Glutamatergic neuron (in vitro differentiated cells): ENCODE measurements around the gene GSTA4. TPM values are rescaled to one million over a fixed set of nuclear protein-coding genes. Genes with fewer than 3 reads are reported as not detected.
"Not testable (repeated sequence)": the region's sequence is repeated elsewhere in the genome, so short reads cannot be mapped to it uniquely, and the experiment has no call there.

Source experiments
- DNase-seq: peaks from one replicate; pipeline ENCODE4 v3.0.0; 2022
- H3K27ac Mint-ChIP-seq: one replicate; pipeline ENCODE4 v1.8.0; 2020; ENCODE audit warnings: mild to moderate bottlenecking, mixed read lengths, inconsistent platforms; ENCODE audit not compliant: unreplicated experiment
- H3K27me3 Mint-ChIP-seq: one replicate; pipeline ENCODE4 v1.8.0; 2020; ENCODE audit warnings: mild to moderate bottlenecking, moderate library complexity, mixed read lengths, inconsistent platforms; ENCODE audit not compliant: unreplicated experiment
- H3K36me3 Mint-ChIP-seq: one replicate; pipeline ENCODE4 v1.8.0; 2020; ENCODE audit warnings: mild to moderate bottlenecking, mixed read lengths, inconsistent platforms; ENCODE audit not compliant: unreplicated experiment
- H3K4me1 Mint-ChIP-seq: one replicate; pipeline ENCODE4 v1.8.0; 2020; ENCODE audit warnings: mild to moderate bottlenecking, low read depth, mixed read lengths, inconsistent platforms; ENCODE audit not compliant: unreplicated experiment
- H3K4me3 Mint-ChIP-seq: one replicate; pipeline ENCODE4 v1.8.0; 2020; ENCODE audit warnings: mild to moderate bottlenecking, mixed read lengths, inconsistent platforms; ENCODE audit not compliant: unreplicated experiment
- H3K9me3 Mint-ChIP-seq: one replicate; pipeline ENCODE4 v1.8.0; 2020; ENCODE audit warnings: mild to moderate bottlenecking, moderate library complexity, mixed read lengths, inconsistent platforms; ENCODE audit not compliant: unreplicated experiment
- CTCF ChIP-seq: fragments of 200-600 bp; sonication (generic); IDR thresholded peaks from one replicate; pipeline ENCODE4 v1.5.0; 2021; ENCODE audit not compliant: partially characterized antibody, unreplicated experiment
- total RNA-seq: library from RNA; stranded (reverse); fragmentation: NEBNext Ultra II Directional; extraction: Animal tissue kit (Norgen Biotek cat#: 25700); gene quantifications from one replicate; pipeline ENCODE4 v1.2.1, GENCODE V29; 2021; ENCODE audit not compliant: unreplicated experiment

The GSTA4 gene
- total RNA-seq, 1 donor from 2014 or later = 81.1 TPM

- H3K36me3 Mint-ChIP-seq = no peaks in the 10 kb centered on the region
- no peak overlapping the region for H3K27ac Mint-ChIP-seq
- TF ChIP-seq CTCF = no peak
- H3K4me3 Mint-ChIP-seq = no peak overlapping the region
- no peaks in the 10 kb centered on the region for H3K4me1 Mint-ChIP-seq
- peaks cover 2% of the 10 kb centered on the region for H3K27me3 Mint-ChIP-seq
- peaks cover 7% of the 10 kb centered on the region for H3K9me3 Mint-ChIP-seq
- DNase-seq = no peak
Observed at GRCh38 chr6:52962701-52963100, 32.4 kb downstream of the GSTA4 start.

- not testable (repeated sequence) for H3K36me3 Mint-ChIP-seq, DNase-seq, H3K27ac Mint-ChIP-seq, H3K27me3 Mint-ChIP-seq, H3K9me3 Mint-ChIP-seq, H3K4me3 Mint-ChIP-seq, H3K4me1 Mint-ChIP-seq
Observed at GRCh38 chr6:52961022-52961421, 34.1 kb downstream of the GSTA4 start.

DNA sequence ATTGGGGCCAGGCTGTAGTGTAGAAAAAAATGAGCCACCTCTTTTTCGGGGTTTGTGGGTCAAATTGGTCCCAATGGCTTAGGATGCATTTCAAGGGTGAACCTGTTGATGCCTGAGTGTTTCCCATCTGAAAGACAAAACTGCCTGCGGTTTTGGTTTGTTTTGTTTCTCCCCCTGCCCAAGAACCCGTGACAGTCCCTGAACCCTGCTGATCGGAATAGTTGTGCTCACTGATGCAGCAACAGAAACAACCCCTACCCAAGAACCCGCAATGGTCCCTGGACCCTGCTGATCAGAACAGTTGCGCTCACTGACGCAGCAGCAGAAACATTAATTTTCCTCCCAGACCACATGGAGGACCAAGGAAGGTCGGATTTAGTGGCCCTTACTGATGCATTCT, 34.9 kb downstream of the GSTA4 start:
- not testable (repeated sequence) for H3K27ac Mint-ChIP-seq, H3K4me1 Mint-ChIP-seq, H3K4me3 Mint-ChIP-seq, H3K36me3 Mint-ChIP-seq, H3K27me3 Mint-ChIP-seq, H3K9me3 Mint-ChIP-seq, DNase-seq

DNA sequence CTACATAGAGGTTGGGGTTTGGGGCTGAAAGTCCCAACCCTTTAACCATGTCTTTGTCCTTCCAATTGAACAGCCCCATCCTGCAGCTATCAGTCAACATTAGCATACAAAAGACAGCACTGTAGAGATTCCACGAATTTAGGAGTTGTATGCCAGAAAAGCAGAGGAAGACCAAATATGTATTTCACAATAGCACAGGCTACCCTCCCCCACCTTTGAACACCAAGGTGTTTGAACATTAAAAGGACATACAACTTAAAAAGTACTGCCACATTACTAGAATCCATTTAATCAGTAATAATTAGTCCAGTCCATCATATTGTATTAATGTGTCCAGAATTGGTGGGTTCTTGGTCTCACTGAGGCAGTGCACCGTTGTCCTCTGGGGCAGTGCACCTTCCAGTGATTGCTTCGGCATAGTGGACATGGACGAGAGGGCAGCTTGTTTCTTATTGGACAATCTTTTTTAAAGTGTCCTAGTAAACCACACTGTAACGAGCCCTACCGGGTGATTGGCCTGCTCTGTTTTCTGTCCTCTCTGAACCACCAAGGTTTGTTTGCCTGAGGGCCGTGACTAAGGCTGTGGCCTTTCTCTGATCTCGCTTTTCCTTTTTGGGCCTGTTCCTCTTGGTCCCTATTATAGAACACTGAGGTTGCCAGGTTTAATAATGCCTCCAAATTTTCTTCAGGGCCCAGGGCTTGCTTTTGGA, 36.4 kb downstream of the GSTA4 start:
- Mint-ChIP-seq H3K9me3 (peaks cover 5% of the 10 kb centered on the region), H3K4me3 (no peak overlapping the region), H3K27me3 (peaks cover 2% of the 10 kb centered on the region), H3K27ac (no peak overlapping the region), H3K4me1 (no peaks in the 10 kb centered on the region), H3K36me3 (no peaks in the 10 kb centered on the region)
- TF ChIP-seq CTCF = no peak
- no peak for DNase-seq

DNA sequence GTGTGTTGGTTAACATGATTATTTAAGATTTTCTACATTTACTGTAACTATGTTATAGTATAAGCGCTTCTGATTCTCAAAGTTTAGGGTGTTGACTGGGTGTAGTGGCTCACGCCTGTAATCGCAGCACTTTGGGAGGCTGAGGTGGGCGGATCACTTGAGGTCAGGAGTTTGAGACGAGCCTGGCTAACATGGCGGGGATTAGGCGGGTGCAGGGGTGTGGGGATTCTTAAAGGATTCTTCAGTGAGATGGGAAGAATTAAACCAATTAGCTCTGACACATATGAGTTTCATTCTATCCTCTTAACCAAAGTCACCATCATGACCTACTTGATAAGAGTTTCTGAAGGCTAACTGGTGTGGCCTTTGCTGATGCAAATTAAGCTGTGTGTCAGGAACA, 39.2 kb downstream of the GSTA4 start:
- H3K27ac Mint-ChIP-seq = no peak overlapping the region
- peaks cover under 1% of the 10 kb centered on the region for H3K27me3 Mint-ChIP-seq
- H3K9me3 Mint-ChIP-seq = peaks cover under 1% of the 10 kb centered on the region
- no peak overlapping the region for H3K4me3 Mint-ChIP-seq
- no peak for DNase-seq
- TF ChIP-seq CTCF = no peak
- H3K36me3 Mint-ChIP-seq = no peaks in the 10 kb centered on the region
- no peaks in the 10 kb centered on the region for H3K4me1 Mint-ChIP-seq

GRCh38 chr6:52953911-52954839, 40.9 kb downstream of the GSTA4 start:
- no peaks in the 10 kb centered on the region for H3K4me1 Mint-ChIP-seq
- H3K27ac Mint-ChIP-seq = no peak overlapping the region
- no peaks in the 10 kb centered on the region for H3K27me3 Mint-ChIP-seq
- no peak for DNase-seq
- H3K36me3 Mint-ChIP-seq = no peaks in the 10 kb centered on the region
- no peaks in the 10 kb centered on the region for H3K9me3 Mint-ChIP-seq
- H3K4me3 Mint-ChIP-seq = no peak overlapping the region
- TF ChIP-seq CTCF = no peak
